Measurements from ENCODE around the gene ZHX3. TPM values are rescaled to one million over a fixed set of nuclear protein-coding genes. Genes with fewer than 3 reads are reported as not detected.

ZHX3 gene
- total RNA-seq, 2 donors from 2014 or later = 31.7 to 35.3 TPM

GRCh38 chr20:41154436-41155176 is 162.9 kb downstream of the ZHX3 start:
- DNase-seq (no peak), ATAC-seq (no peak)
- intact Hi-C loops (cut with DNase I, micrococcal nuclease) = no loop called here

DNA sequence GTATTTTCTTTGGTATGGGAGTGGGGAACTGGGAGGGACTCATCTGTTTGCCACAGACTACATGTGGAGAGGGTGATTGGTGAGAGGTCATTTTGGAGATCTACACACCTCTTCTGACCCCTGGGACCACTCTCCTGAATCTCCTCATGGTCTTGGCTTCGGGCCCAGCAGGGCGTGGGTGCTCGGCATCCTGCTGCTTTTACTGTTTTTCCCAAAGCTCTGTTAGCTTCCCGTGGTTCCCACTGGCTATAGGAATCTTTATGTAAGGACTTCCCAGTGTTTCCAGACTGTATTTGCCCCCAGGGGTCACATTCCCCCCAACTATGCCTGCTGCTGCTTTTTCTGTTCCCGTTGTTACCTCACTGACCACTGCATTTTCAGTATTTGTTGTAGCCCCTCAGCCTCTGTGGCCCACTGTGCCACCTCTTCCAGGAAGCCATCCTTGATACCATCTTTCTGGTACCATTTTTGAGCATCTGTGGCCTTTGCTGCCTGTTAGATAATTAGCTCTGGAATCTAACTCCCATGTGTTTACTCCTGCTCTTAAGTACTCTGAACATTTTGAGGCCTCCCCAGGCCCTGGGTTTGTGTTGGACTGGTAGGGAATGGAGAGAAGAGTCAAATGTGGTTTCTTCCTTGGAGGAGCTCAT is 165.3 kb downstream of the ZHX3 start:
- DNase-seq (no peak), ATAC-seq (no peak)
- intact Hi-C loops (cut with DNase I, micrococcal nuclease) = no loop called here

- intact Hi-C loops (cut with DNase I, micrococcal nuclease) = no loop called here
- DNase-seq (no peak), ATAC-seq (no peak)
Observed at GRCh38 chr20:41151134-41151869, 166.2 kb downstream of the ZHX3 start.

DNA sequence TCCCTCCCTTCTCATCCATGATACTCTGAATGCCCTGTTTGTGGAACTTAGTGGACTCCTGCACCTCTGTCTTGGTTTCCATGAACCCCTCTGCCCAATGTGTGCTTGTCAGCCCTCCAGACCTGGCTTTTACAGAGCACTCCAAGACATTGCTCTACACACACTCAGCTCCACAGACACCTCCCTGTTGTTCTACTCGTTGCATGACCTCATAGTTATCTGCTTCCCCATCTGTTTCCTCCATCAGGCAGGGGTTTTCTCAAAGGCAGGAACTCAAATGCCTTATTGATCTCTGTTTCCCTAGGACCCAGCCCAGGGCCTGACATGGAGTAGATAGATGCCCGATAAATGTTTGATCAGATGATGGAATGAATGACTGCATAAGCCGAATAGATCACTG is 166.9 kb downstream of the ZHX3 start:
- DNase-seq = no peak
- ATAC-seq = peak; percentile 18
- intact Hi-C loops (cut with DNase I, micrococcal nuclease) = no loop called here

GRCh38 chr20:41148942-41149341 is 168.6 kb downstream of the ZHX3 start:
- DNase-seq (no peak), ATAC-seq (no peak)
- intact Hi-C loops (cut with DNase I, micrococcal nuclease) = no loop called here

DNA sequence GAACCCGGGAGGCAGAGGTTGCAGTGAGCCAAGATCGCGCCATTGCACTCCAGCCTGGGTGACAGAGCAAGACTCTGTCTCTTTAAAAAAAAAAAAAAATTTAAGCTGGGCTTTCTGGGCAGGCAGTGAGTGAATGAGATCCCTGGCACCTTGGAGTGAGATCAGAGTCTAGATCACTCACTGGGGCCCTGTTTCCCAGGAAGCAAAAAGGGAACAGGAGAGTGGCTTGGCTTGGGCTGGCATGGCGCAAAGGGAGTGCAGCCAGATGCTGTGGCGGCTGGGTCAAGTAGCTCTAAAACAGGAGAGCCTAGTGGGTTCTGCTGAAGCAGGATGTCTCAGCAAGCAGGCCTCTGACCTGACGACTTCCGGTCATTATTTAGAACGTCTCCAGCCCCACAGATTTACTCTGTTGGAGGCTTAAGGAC is 169.8 kb downstream of the ZHX3 start:
- intact Hi-C loops (cut with DNase I, micrococcal nuclease) = no loop called here
- DNase-seq = no peak
- peak; percentile 29 for ATAC-seq

DNA sequence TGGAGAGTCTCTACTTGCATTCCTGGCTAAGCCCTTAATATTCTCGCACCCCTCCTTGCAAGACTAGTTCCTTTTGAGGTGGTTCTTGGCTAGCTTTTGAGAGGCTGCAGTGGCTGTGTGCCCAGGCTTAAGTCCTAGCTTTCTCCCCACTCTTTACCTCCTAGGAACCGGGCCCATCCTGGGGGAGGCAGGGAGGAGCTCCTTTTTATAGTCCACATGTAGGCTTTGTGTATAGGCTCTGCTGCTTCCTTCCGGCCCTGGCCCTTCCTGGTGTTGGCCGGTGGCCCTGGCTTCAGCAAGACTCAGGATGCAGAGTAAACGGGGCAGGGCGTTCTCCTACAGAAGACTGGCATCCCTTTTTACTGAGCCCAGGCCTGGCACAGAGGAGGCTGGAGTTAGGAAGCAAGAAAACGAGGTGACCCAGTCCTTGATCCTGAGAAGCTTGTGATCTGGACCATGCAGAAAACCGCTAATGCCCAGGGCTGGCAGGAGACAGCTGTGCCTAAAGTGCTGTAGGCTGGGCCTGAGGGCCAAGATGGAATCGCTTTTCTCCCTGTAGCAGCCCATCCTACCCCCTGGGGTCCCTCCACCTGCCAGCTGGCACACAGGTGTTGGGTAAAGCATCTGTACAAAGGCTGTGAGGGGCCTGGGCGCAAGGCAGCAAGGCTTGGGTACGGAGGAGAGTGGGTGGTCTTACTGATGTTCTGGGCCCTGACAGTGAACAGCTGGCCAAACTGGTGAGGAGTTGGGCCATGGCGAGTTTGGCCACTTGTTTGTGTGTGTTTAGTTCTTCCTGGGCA is 171.5 kb downstream of the ZHX3 start:
- peak; percentile 23 for ATAC-seq

DNA sequence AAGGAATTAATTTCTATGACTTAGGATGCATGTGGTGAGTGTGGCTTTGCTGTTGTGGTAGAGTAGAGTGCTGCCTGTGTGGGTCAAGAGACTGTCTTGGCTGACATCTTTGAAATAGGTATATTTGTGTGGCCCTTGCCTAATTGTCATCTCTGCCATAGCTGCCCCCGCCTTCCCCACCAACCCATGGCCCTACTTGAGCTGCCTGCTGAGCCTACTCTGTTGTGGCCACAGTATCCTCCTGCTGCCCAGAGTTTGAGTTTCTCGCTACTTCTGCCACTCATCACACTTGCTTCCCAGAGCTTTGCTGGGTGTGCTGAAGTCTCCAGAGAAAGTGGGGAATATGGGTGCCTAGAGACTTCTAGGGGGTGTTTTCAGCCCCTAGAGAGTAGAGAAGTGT is 172.2 kb downstream of the ZHX3 start:
- DNase-seq (no peak), ATAC-seq (no peak)
- intact Hi-C loops (cut with DNase I, micrococcal nuclease) = no loop called here

More for the DNA sequence above, 171.5 kb downstream of the ZHX3 start:
- DNase-seq = peak in 1 of 2 donors; percentile 39
- intact Hi-C loops (cut with DNase I, micrococcal nuclease) = no loop called here

DNA sequence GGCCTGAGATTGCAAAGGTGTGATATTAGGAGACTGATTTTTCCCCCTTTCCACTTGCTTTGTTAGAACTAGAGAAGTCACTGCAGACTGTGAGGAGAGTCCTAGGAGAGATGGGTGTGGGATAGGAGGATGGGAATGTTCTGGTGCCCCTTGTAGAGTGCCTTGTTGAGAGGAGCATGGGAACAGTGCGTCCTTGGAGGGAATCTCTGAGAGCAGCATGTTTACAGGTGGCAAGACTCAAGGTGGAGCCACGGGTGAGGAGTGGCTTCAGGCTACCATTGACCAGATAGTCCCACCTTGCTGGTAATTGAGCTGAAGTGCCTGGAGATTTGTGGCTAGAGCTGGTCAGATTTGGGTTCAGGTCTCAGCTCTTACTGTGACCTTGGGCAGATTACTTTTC is 174.2 kb downstream of the ZHX3 start:
- intact Hi-C loops (cut with DNase I, micrococcal nuclease) = no loop called here
- ATAC-seq = no peak
- DNase-seq = no peak

GRCh38 chr20:41142919-41143318 is 174.6 kb downstream of the ZHX3 start:
- DNase-seq (no peak), ATAC-seq (no peak)
- intact Hi-C loops (cut with DNase I, micrococcal nuclease) = no loop called here

DNA sequence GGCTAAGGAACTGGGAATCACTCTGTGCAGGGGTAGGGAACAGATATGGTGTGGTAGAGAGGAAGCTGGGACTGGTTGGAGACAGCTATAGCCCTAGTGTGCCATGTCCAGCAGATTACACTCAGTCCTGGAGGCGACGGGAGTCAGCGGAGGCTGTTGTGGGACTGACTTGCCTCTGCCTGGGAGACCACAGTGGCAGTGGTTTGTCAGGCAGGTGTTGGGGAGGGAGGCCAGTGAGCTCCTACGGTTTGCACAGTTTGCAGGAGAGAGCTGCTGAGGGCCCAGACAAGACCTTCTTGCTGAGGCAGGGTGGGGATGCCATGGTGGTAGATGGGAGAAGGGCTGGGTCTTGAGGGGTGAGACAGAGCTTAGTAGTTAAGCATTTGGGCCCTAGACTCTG is 175.3 kb downstream of the ZHX3 start:
- intact Hi-C loops (cut with DNase I, micrococcal nuclease) = no loop called here
- ATAC-seq (no peak), DNase-seq (no peak)

DNA sequence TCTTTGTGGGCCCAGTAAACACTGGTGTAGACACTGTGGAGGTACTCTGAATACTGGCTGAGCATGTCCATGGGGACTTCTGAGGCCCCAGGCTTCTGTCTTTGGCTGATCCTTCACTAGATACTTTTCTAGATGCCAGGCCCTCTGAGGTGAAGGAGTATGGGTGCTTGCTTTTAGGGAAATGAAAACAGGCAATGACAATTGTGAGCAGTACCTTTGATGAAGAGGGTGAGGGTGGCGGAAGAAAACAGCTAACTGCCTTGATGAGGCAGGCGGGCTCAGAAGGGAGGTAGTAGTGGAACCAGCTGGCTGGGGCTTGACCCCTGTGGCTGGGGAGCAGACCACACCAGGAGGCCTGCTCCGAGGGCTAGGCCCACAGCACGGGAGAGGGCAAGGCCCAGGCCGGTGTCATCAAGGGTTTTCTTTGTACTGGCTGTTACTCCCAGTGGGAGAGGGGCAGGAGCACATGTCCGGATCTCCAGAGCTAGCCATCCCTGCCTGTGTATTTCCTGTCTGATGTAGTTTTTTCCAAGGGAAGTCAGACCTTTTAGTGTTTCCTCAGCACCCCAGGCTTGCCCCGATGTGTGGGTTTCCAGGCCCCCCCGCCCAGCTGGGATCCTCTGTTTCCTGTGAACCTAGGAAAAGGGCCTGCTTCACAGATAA is 176.2 kb downstream of the ZHX3 start:
- ATAC-seq = no peak
- no peak for DNase-seq
- intact Hi-C loops (cut with DNase I, micrococcal nuclease) = no loop called here

DNA sequence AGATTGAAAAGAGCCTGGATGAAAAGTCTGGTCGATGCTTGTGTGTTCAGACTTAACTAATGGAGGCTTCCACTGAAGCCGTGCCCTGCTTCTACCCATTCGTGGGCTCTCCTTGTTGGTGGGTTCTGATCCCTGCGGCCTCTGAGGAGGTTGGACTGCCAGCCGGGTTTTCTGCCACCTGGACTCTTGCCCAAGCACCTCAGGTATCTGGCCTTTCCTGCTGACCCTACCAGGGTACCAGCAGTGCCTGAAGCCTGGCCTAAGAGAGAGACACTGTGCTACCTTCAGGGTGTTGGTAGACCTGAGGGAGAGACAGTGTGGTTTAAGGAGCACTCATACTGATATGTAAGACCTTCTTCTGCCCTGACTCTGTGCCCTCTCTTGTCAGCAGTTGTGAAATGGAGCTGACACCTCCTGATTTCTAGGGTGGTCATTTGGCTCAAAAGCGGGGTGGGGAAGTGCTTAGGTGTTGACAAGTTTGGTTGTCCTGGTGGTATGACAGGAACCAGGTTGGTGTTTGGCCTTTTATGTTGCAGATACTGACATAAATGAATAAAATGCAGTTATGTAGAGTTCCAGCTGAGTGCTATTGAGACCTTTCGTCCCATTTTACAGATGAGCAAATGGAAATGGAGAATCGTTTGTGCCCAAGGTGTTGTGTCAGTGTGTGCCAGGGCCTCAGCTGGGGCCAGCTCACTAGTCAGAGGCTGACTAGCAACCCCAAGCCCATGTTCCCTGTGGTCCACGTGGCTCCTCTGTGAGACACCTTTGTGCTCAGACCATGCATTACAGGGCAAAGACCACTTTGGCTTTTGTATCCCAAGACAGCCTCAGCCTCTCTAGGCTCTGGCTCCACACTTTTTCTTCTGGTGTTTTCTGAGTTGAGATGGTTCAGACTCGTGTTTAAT is 177.1 kb downstream of the ZHX3 start:
- intact Hi-C loops (cut with DNase I, micrococcal nuclease) = no loop called here
- DNase-seq = no peak
- no peak for ATAC-seq

GRCh38 chr20:41139227-41140093 is 178.1 kb downstream of the ZHX3 start:
- ATAC-seq (no peak), DNase-seq (no peak)
- intact Hi-C loops (cut with DNase I, micrococcal nuclease) = no loop called here

DNA sequence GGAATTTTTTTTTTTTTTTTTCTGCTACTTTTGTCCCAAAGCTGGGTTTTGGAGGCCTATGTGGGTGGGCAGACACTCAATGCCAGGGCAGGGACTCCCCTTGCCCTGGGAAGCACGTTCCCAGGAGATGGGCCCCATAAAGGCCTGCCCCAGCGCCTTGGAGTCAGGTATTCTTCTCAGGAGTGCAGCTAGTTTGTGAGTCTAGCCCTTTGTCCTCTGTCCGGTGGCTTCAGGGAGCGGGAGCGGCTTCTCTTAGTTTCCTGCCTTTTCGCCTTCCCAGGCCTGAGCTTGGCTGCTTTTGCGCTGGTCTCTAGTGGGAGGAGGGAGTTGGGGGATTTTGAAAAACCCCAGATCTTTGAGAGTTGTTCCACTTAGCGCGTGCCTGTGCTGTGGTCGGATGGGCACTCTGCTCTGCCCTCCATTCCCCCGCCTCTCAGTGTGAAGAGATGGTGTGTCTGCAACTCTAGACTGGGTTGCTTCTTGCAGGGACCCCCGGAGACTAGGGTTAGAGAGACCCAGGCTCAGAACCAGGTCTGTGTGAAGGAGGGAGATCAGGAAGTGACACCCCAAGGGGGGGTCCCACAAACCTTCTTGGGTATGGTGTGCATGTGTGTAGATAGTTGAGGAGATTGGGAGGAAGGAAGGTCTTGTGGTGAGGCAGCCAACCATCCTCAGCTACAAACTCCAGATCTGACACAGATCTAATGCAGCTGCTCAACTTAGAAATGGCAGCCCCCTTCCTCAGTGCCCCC is 178.9 kb downstream of the ZHX3 start:
- intact Hi-C loops (cut with DNase I, micrococcal nuclease) = no loop called here
- ATAC-seq (peak; percentile 24), DNase-seq (peak in 1 of 2 donors; percentile 41)

All from left colon (tissue), 2 donors.